OCI-LY1 (cell line): ENCODE data around the gene BMPR2.
A peak's percentile ranks its signal among the peaks of the same experiment; 100 is the strongest.

Source experiments
- H2AFZ ChIP-seq: fragments of 200-600 bp; sonication (generic), shearing (Covaris generic); 2 replicates; pipeline ENCODE4 v1.6.0; 2014; ENCODE audit warnings: antibody characterized with exemption, mild to moderate bottlenecking, low read length
- H3F3A ChIP-seq: fragments of 200-600 bp; sonication (generic), shearing (Covaris generic); 2 replicates; pipeline ENCODE4 v1.6.0; 2014; ENCODE audit warnings: mild to moderate bottlenecking, antibody characterized with exemption, low read length, moderate library complexity; ENCODE audit not compliant: insufficient read depth
- H3K27ac ChIP-seq: fragments of 200-600 bp; sonication (generic); 2 replicates; pipeline ENCODE4 v1.5.1; 2014; ENCODE audit warnings: low read length, mixed run types, mild to moderate bottlenecking, low read depth; ENCODE audit not compliant: poor library complexity, severe bottlenecking
- H3K27me3 ChIP-seq: fragments of 200-600 bp; sonication (generic); 2 replicates; pipeline ENCODE4 v1.6.0; 2014; ENCODE audit warnings: antibody characterized with exemption, mild to moderate bottlenecking, low read length, moderate library complexity; ENCODE audit not compliant: insufficient read depth
- H3K36me3 ChIP-seq: fragments of 200-600 bp; sonication (generic); 2 replicates; pipeline ENCODE4 v1.6.1; 2014; ENCODE audit warnings: mild to moderate bottlenecking, antibody characterized with exemption, low read length, moderate library complexity, mixed read lengths; ENCODE audit not compliant: insufficient read depth
- H3K4me1 ChIP-seq: fragments of 200-600 bp; sonication (generic); 2 replicates; pipeline ENCODE4 v1.5.1; 2014; ENCODE audit warnings: mild to moderate bottlenecking, low read length, moderate library complexity; ENCODE audit not compliant: insufficient read depth, severe bottlenecking
- H3K4me2 ChIP-seq: fragments of 200-600 bp; sonication (generic), shearing (Covaris generic); 2 replicates; pipeline ENCODE4 v1.6.1; 2014; ENCODE audit warnings: low read length
- H3K4me3 ChIP-seq: fragments of 200-600 bp; sonication (generic); 2 replicates; pipeline ENCODE4 v1.5.1; 2014; ENCODE audit warnings: low read length, low read depth, mild to moderate bottlenecking, mixed read lengths; ENCODE audit not compliant: poor library complexity, severe bottlenecking
- H3K79me2 ChIP-seq: fragments of 200-600 bp; shearing (Covaris generic); 2 replicates; pipeline ENCODE4 v1.6.1; 2016; ENCODE audit warnings: mixed run types, low read length, mixed read lengths; ENCODE audit not compliant: insufficient read depth
- H3K9ac ChIP-seq: fragments of 200-600 bp; sonication (generic), shearing (Covaris generic); 2 replicates; pipeline ENCODE4 v1.6.1; 2014; ENCODE audit warnings: mild to moderate bottlenecking, low read length, mixed read lengths
- H3K9me2 ChIP-seq: fragments of 200-600 bp; sonication (generic), shearing (Covaris generic); 2 replicates; pipeline ENCODE4 v1.6.1; 2014; ENCODE audit warnings: low read depth, mild to moderate bottlenecking, low read length, mixed read lengths
- H3K9me3 ChIP-seq: fragments of 200-600 bp; shearing (Covaris generic); 2 replicates; pipeline ENCODE4 v1.6.1; 2014; ENCODE audit warnings: low read length, mixed read lengths
- H4K20me1 ChIP-seq: fragments of 200-600 bp; sonication (generic), shearing (Covaris generic); 2 replicates; pipeline ENCODE4 v1.6.0; 2016; ENCODE audit warnings: mild to moderate bottlenecking, low read length; ENCODE audit not compliant: insufficient read depth
- CTCF ChIP-seq: fragments of 200-600 bp; sonication (generic), shearing (Covaris generic); IDR thresholded peaks from 2 replicates; pipeline ENCODE4 v1.5.1; 2017; ENCODE audit warnings: mild to moderate bottlenecking, antibody characterized with exemption, low read length, moderate library complexity, mixed read lengths
- EZH2 ChIP-seq: fragments of 200-600 bp; sonication (generic), shearing (Covaris generic); IDR thresholded peaks from 2 replicates; pipeline ENCODE4 v1.8.0; 2017; ENCODE audit warnings: borderline replicate concordance, mixed run types, mild to moderate bottlenecking, antibody characterized with exemption, low read length, moderate library complexity, mixed read lengths

The BMPR2 gene

GRCh38 chr2:202387608-202388342 lies 11.6 kb downstream of the BMPR2 start:
- Histone ChIP-seq H3K9me3 (no peaks in the 10 kb centered on the region), H3K27me3 (no peaks in the 10 kb centered on the region), H3K4me2 (no peak overlapping the region), H3K4me1 (peaks cover 27% of the 10 kb centered on the region), H3K9ac (no peak overlapping the region), H3K9me2 (no peaks in the 10 kb centered on the region), H3F3A (peaks cover 7% of the 10 kb centered on the region), H3K36me3 (no peaks in the 10 kb centered on the region), H3K4me3 (no peak overlapping the region), H4K20me1 (no peaks in the 10 kb centered on the region), H2AFZ (no peak overlapping the region), H3K27ac (peak overlapping the region; percentile 36), H3K79me2 (no peaks in the 10 kb centered on the region)
- no peak for TF ChIP-seq EZH2
- TF ChIP-seq CTCF, result no peak

GRCh38 chr2:202400941-202401340 lies 24.8 kb downstream of the BMPR2 start:
- no peaks in the 10 kb centered on the region for H3K36me3 ChIP-seq
- H3K4me1 ChIP-seq, result peaks cover 5% of the 10 kb centered on the region
- TF ChIP-seq EZH2 (no peak), CTCF (no peak)
- H2AFZ ChIP-seq, result no peak overlapping the region
- no peaks in the 10 kb centered on the region for H3F3A ChIP-seq
- no peak overlapping the region for H3K4me3 ChIP-seq
- no peak overlapping the region for H3K27ac ChIP-seq
- no peaks in the 10 kb centered on the region for H3K27me3 ChIP-seq
- H4K20me1 ChIP-seq, result no peaks in the 10 kb centered on the region
- no peaks in the 10 kb centered on the region for H3K79me2 ChIP-seq
- no peaks in the 10 kb centered on the region for H3K9me2 ChIP-seq
- no peak overlapping the region for H3K4me2 ChIP-seq
- no peaks in the 10 kb centered on the region for H3K9me3 ChIP-seq
- H3K9ac ChIP-seq, result no peak overlapping the region

- H3K4me2 ChIP-seq, result no peak overlapping the region
- no peaks in the 10 kb centered on the region for H3K36me3 ChIP-seq
- no peaks in the 10 kb centered on the region for H3K9me3 ChIP-seq
- no peaks in the 10 kb centered on the region for H3F3A ChIP-seq
- no peaks in the 10 kb centered on the region for H3K79me2 ChIP-seq
- no peaks in the 10 kb centered on the region for H3K27me3 ChIP-seq
- peaks cover 14% of the 10 kb centered on the region for H3K4me1 ChIP-seq
- no peaks in the 10 kb centered on the region for H4K20me1 ChIP-seq
- H3K4me3 ChIP-seq, result no peak overlapping the region
- H3K9ac ChIP-seq, result no peak overlapping the region
- no peak for TF ChIP-seq EZH2
- TF ChIP-seq CTCF, result no peak
- no peak overlapping the region for H3K27ac ChIP-seq
- H2AFZ ChIP-seq, result no peak overlapping the region
- no peaks in the 10 kb centered on the region for H3K9me2 ChIP-seq
Measured at GRCh38 chr2:202405798-202406197, 29.7 kb downstream of the BMPR2 start.
